Keratinocyte (primary cell): ENCODE data around the gene TAGLN3. TPM values are rescaled to one million over a fixed set of nuclear protein-coding genes. Genes with fewer than 3 reads are reported as not detected.

Source experiments
- DNase-seq: peaks from one replicate; pipeline ENCODE4 v3.0.0-alpha.2; 2011; ENCODE audit warnings: low read depth, missing footprints, low spot score
- FAIRE-seq: peaks from 2 replicates; lab custom pipeline; 2011; peaks lifted over from hg19 to GRCh38; lab: Jason Lieb, UNC
- H2AFZ ChIP-seq: 2 replicates; pipeline ENCODE4 v1.6.0; 2012; ENCODE audit warnings: low read length, control low read depth, inconsistent platforms; ENCODE audit not compliant: control insufficient read depth
- H3K27ac ChIP-seq: 2 replicates; pipeline ENCODE4 v1.5.1; 2011; ENCODE audit warnings: low read length; ENCODE audit not compliant: control insufficient read depth, insufficient read depth
- H3K27me3 ChIP-seq: 3 replicates; pipeline ENCODE4 v1.6.0; 2011; ENCODE audit warnings: low read length; ENCODE audit not compliant: control insufficient read depth, insufficient read depth; ENCODE audit errors: extremely low read depth
- H3K36me3 ChIP-seq, 2 experiments: 2 replicates in 1 of 2; 3 replicates in 1 of 2; pipeline ENCODE4 v1.5.1; 2011; ENCODE audit warnings: low read length in 2 of 2, mild to moderate bottlenecking in 1 of 2; ENCODE audit not compliant: control insufficient read depth in 2 of 2, insufficient read depth in 2 of 2; ENCODE audit errors: extremely low read depth in 1 of 2
- H3K4me1 ChIP-seq: 3 replicates; pipeline ENCODE4 v1.5.1; 2011; ENCODE audit warnings: low read length; ENCODE audit not compliant: control insufficient read depth, insufficient read depth; ENCODE audit errors: extremely low read depth
- H3K4me2 ChIP-seq: 3 replicates; pipeline ENCODE4 v1.6.0; 2011; ENCODE audit warnings: low read depth, low read length; ENCODE audit not compliant: control insufficient read depth, insufficient read depth; ENCODE audit errors: extremely low read depth
- H3K4me3 ChIP-seq, 3 experiments: fragments of 200-600 bp in 1 of 3; sonication (generic) in 1 of 3; 2 replicates in 2 of 3; 3 replicates in 1 of 3; pipeline ENCODE4 v1.5.1; 2011 to 2016; ENCODE audit warnings: low read length in 3 of 3, mild to moderate bottlenecking in 3 of 3, control low read depth in 2 of 3, inconsistent platforms in 1 of 3, low read depth in 1 of 3, mixed read lengths in 1 of 3, mixed run types in 1 of 3, moderate library complexity in 1 of 3; ENCODE audit not compliant: control insufficient read depth in 2 of 3, insufficient read depth in 2 of 3; ENCODE audit errors: extremely low read depth in 1 of 3
- H3K79me2 ChIP-seq: 2 replicates; pipeline ENCODE4 v1.6.0; 2012; ENCODE audit warnings: low read length; ENCODE audit not compliant: control insufficient read depth, insufficient read depth
- H3K9ac ChIP-seq: 3 replicates; pipeline ENCODE4 v1.6.0; 2011; ENCODE audit warnings: low read length; ENCODE audit not compliant: control insufficient read depth, insufficient read depth; ENCODE audit errors: extremely low read depth
- H3K9me1 ChIP-seq: 3 replicates; pipeline ENCODE4 v1.6.0; 2011; ENCODE audit warnings: low read length; ENCODE audit not compliant: control insufficient read depth, insufficient read depth; ENCODE audit errors: extremely low read depth
- H3K9me3 ChIP-seq: 2 replicates; pipeline ENCODE4 v1.5.1; 2012; ENCODE audit warnings: low read depth, low read length; ENCODE audit not compliant: control insufficient read depth
- H4K20me1 ChIP-seq: 3 replicates; pipeline ENCODE4 v1.6.0; 2011; ENCODE audit warnings: low read length; ENCODE audit not compliant: control insufficient read depth, insufficient read depth; ENCODE audit errors: extremely low read depth
- CTCF ChIP-seq, 3 experiments: IDR thresholded peaks in 1 of 3; conservative IDR thresholded peaks in 1 of 3; optimal IDR thresholded peaks in 1 of 3; 2 replicates in 2 of 3; 3 replicates in 1 of 3; pipeline versions ENCODE3 to v1.5.1; 2011; ENCODE audit warnings: low read length in 3 of 3, mild to moderate bottlenecking in 3 of 3, moderate library complexity in 2 of 3, control low read depth in 1 of 3, inconsistent platforms in 1 of 3; ENCODE audit not compliant: insufficient read depth in 2 of 3; ENCODE audit errors: extremely low read depth in 1 of 3
- EZH2 ChIP-seq: IDR thresholded peaks from one replicate; pipeline ENCODE4 v1.6.1; 2012; ENCODE audit warnings: inconsistent platforms, mild to moderate bottlenecking, low read length, moderate library complexity
- dilution Hi-C: fragments of 300-500 bp; cut with MboI; formaldehyde crosslinking; loops from one replicate; pipeline ENCODE4 v1.7.0; 2020; ENCODE audit warnings: low sequenced_read_pairs; ENCODE audit not compliant: extremely low pct_ligation_motif_present
- polyA plus RNA-seq, 5 experiments: library from polyadenylated mRNA; depleted of rRNA in 3 of 5; stranded (reverse) in 3 of 5; stranded (forward) in 1 of 5; unstranded in 1 of 5; fragments of >200 nt; gene quantifications; 1 replicate in 1 of 5; 2 replicates in 3 of 5; 3 replicates in 1 of 5; pipeline versions ENCODE4 v1.2.1 to v1.2.3, GENCODE V29; 2011 to 2012; ENCODE audit warnings: missing spikeins in 2 of 5, low read depth in 1 of 5, low replicate concordance in 1 of 5

Gene TAGLN3
- polyA plus RNA-seq, 1 donor (not counting 4 experiments of a cell fraction or from before 2014, with no cell fraction given): 8.9 TPM

- dilution Hi-C loops: no loop called here
- FAIRE-seq (no peak), DNase-seq (no peak)
- H3K9me3 ChIP-seq: no peaks in the 10 kb centered on the region
- H3K36me3 ChIP-seq: peaks cover 20 to 61% of the 10 kb centered on the region in 2 experiments
- no peak overlapping the region for H3K4me3 ChIP-seq
- no peaks in the 10 kb centered on the region for H3K27me3 ChIP-seq
- H3K9ac ChIP-seq: no peak overlapping the region
- no peaks in the 10 kb centered on the region for H4K20me1 ChIP-seq
- no peak overlapping the region for H2AFZ ChIP-seq
- peak overlapping the region; percentile 25 for H3K27ac ChIP-seq
- H3K9me1 ChIP-seq: no peaks in the 10 kb centered on the region
- H3K4me1 ChIP-seq: peaks cover 11% of the 10 kb centered on the region
- no peaks in the 10 kb centered on the region for H3K79me2 ChIP-seq
- no peak overlapping the region for H3K4me2 ChIP-seq
- TF ChIP-seq EZH2 (no peak), CTCF (optimal IDR thresholded peaks at IDR 0.05 in 1 of 3, IDR thresholded peaks at IDR 0.05 in 1 of 3, conservative IDR thresholded peaks at IDR 0.05 in 1 of 3; ENCODE audit: extremely low read depth in 1 of 3, insufficient read depth in 2 of 3, low read length in 3 of 3) (no peak)
Observed at GRCh38 chr3:111967068-111967467, 31.7 kb upstream of the TAGLN3 start.

GRCh38 chr3:111967651-111968274 lies 31.0 kb upstream of the TAGLN3 start:
- Histone ChIP-seq H3K9me1 (no peaks in the 10 kb centered on the region), H3K27me3 (no peaks in the 10 kb centered on the region), H2AFZ (no peak overlapping the region), H3K4me1 (peaks cover 11% of the 10 kb centered on the region), H3K9me3 (no peaks in the 10 kb centered on the region), H3K4me2 (no peak overlapping the region), H3K27ac (no peak overlapping the region), H3K4me3 (no peak overlapping the region), H3K79me2 (no peaks in the 10 kb centered on the region), H3K36me3 (peaks cover 19 to 56% of the 10 kb centered on the region in 2 experiments), H4K20me1 (no peaks in the 10 kb centered on the region), H3K9ac (no peak overlapping the region)
- no peak for TF ChIP-seq EZH2
- TF ChIP-seq CTCF (optimal IDR thresholded peaks at IDR 0.05 in 1 of 3, IDR thresholded peaks at IDR 0.05 in 1 of 3, conservative IDR thresholded peaks at IDR 0.05 in 1 of 3; ENCODE audit: extremely low read depth in 1 of 3, insufficient read depth in 2 of 3, low read length in 3 of 3): peak; percentile 85 to 89 (median 86)
- DNase-seq (peak; percentile 49), FAIRE-seq (peak; percentile 78)
- dilution Hi-C loops: no loop called here
